HG02759 (cell line): ENCODE data around the gene MTMR2.

Experiments
- ATAC-seq: cut with Tn5 transposase; IDR thresholded peaks from one replicate; pipeline ENCODE4 v1.9.1; 2021; ENCODE audit warnings: mild to moderate bottlenecking, moderate library complexity; ENCODE audit not compliant: unreplicated experiment

Gene MTMR2

DNA sequence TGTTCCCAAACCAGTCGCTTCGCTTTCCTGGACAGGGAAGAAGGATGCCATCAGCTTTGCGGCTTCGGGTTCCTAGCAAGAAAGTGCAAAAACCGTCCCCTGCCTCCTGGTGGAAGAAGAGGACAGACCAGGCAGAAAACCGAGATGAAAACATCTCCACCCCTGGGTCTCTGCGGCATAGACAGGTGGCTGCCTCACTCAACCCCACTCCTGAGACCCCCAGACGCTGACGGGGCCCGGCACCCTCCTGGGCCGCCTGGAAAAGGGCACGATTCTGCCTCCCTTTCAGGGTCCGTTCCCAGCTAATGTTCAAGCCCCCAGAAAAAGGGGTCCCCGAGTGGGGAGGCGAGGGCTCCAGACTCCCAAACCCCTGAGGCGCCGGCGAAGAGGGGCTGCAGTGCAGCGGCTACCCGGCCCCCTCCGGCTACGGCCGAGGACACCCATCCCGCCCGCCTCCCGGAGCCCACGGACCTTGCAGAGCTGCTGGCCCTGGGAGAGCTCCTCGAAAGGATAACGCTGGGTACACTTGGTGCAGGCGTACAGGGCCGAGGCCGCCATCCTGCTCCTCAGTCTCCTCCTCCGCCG is 134.9 kb downstream of the MTMR2 start:
- no peak for ATAC-seq
